Common myeloid progenitor, CD34-positive (primary cell): ENCODE measurements around the gene MEI4. TPM values are rescaled to one million over a fixed set of nuclear protein-coding genes. Genes with fewer than 3 reads are reported as not detected.

Experiments
- CTCF ChIA-PET: fragments of 350-600 bp; sonication (Branson Sonifier 250); formaldehyde crosslinking; loops from one replicate; lab custom pipeline; 2021; ENCODE audit warnings: antibody characterized with exemption; lab: Charles Lee
- POLR2A ChIA-PET: fragments of 350-600 bp; sonication (Branson Sonifier 250); formaldehyde crosslinking; loops from one replicate; lab custom pipeline; 2021; ENCODE audit warnings: antibody characterized with exemption; lab: Charles Lee
- DNase-seq, 3 donors: peaks; one replicate each; pipeline versions ENCODE4 v3.0.0 to v3.0.0-alpha.2; 2013
- H3K27ac ChIP-seq, 2 experiments: 1 replicate in 1 of 2; 2 replicates in 1 of 2; pipeline ENCODE4 v1.7.0; 2013; ENCODE audit warnings: inconsistent platforms in 2 of 2, low read length in 2 of 2, mild to moderate bottlenecking in 2 of 2, low read depth in 1 of 2, moderate library complexity in 1 of 2; ENCODE audit not compliant: severe bottlenecking in 2 of 2, insufficient read depth in 1 of 2, poor library complexity in 1 of 2
- H3K27me3 ChIP-seq, 5 experiments: replicated peaks in 2 of 5; 1 replicate in 3 of 5; 2 replicates in 2 of 5; pipeline versions ENCODE4 v1.6.1 to v1.7.0; 2013; ENCODE audit warnings: low read length in 4 of 5, mild to moderate bottlenecking in 2 of 5, moderate library complexity in 2 of 5, inconsistent platforms in 1 of 5; ENCODE audit not compliant: insufficient read depth in 5 of 5, control insufficient read depth in 4 of 5
- H3K36me3 ChIP-seq, 4 experiments: 1 replicate in 2 of 4; 2 replicates in 2 of 4; pipeline versions ENCODE4 v1.6.1 to v1.7.0; 2013; ENCODE audit warnings: low read length in 3 of 4, control low read depth in 1 of 4, mild to moderate bottlenecking in 1 of 4; ENCODE audit not compliant: control insufficient read depth in 4 of 4, insufficient read depth in 4 of 4
- H3K4me1 ChIP-seq, 4 experiments: 1 replicate in 3 of 4; 2 replicates in 1 of 4; pipeline versions ENCODE4 v1.6.1 to v1.7.1; 2013; ENCODE audit warnings: low read length in 3 of 4, mild to moderate bottlenecking in 3 of 4, control low read depth in 1 of 4, inconsistent platforms in 1 of 4, moderate library complexity in 1 of 4; ENCODE audit not compliant: control insufficient read depth in 4 of 4, insufficient read depth in 4 of 4; ENCODE audit errors: control extremely low read depth in 1 of 4
- H3K4me3 ChIP-seq, 7 experiments: 1 replicate in 4 of 7; 2 replicates in 3 of 7; pipeline versions ENCODE4 v1.5.1 to v1.7.0; 2013; ENCODE audit warnings: mild to moderate bottlenecking in 7 of 7, low read length in 6 of 7, moderate library complexity in 6 of 7, inconsistent platforms in 2 of 7, low read depth in 2 of 7, control low read depth in 1 of 7; ENCODE audit not compliant: insufficient read depth in 4 of 7, control insufficient read depth in 1 of 7; ENCODE audit errors: extremely low read depth in 1 of 7
- H3K9me3 ChIP-seq, 5 experiments: 1 replicate in 4 of 5; 2 replicates in 1 of 5; pipeline versions ENCODE4 v1.6.1 to v1.7.1; 2013; ENCODE audit warnings: low read length in 4 of 5, mild to moderate bottlenecking in 2 of 5, inconsistent platforms in 1 of 5, low read depth in 1 of 5, moderate library complexity in 1 of 5; ENCODE audit not compliant: control insufficient read depth in 4 of 5, insufficient read depth in 2 of 5; ENCODE audit errors: control extremely low read depth in 1 of 5
- WGBS: methylation state at CpG from one replicate; pipeline ENCODE4 v1.1.5; 2013; ENCODE audit not compliant: insufficient coverage; 5-methylcytosine and 5-hydroxymethylcytosine counted together
- polyA plus RNA-seq: library from polyadenylated mRNA; unstranded; fragments of 120-200 nt; gene quantifications from one replicate; pipeline ENCODE4 v1.2.1, GENCODE V29; 2013

MEI4 gene
- polyA plus RNA-seq, result 2.9 TPM

GRCh38 chr6:77652739-77653138 lies at the start of gene MEI4:
TSS of gene MEI4 (plus strand) at chr6:77653039. CDS start at chr6:77690672, 37,633 bp downstream.
- ChIA-PET CTCF (interaction anchor here (1.1 kb wide), 1 partner anchor 63 kb away, joined by 3 read pairs; no protein-coding TSS in a partner anchor), POLR2A (no interaction called here)
- no peak for DNase-seq
- H3K4me3 ChIP-seq, result no peak within 1 kb of the TSS
- H3K9me3 ChIP-seq, result no peaks in the 10 kb centered on the region
- peaks cover 0 to 13% (median 2%) of the 10 kb centered on the region in 4 experiments for H3K4me1 ChIP-seq
- no peaks in the 10 kb centered on the region for H3K27me3 ChIP-seq
- H3K27ac ChIP-seq, result no peak within 1 kb of the TSS
- no peaks in the 10 kb centered on the region for H3K36me3 ChIP-seq
- no CpG with 5 or more reads among the region's 2 CpGs for WGBS

DNA sequence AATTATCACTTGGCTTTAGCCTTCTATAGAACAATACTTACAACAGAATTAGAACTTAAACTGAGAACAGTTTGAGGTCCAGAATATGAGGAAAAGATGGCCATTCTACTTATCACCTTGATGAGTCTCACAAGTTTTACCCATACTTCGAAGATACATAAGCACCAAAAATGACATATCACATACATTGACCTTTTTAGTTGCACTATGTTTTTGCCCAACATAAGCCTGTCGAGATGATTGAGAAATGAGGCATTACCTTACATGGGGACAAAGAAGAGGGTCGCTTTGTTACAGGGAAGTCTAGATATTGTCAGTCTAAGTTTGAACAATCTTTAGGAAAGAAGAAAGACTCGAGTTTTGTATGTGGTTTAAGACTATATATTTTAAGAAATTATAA lies 48.4 kb upstream of the MEI4 start:
- no peaks in the 10 kb centered on the region for H3K27me3 ChIP-seq
- WGBS, result 87% methylated on average over 2 of the region's 4 CpGs
- H3K4me3 ChIP-seq, result no peak overlapping the region
- H3K36me3 ChIP-seq, result no peaks in the 10 kb centered on the region
- H3K4me1 ChIP-seq, result no peaks in the 10 kb centered on the region
- no peaks in the 10 kb centered on the region for H3K9me3 ChIP-seq
- no peak for DNase-seq
- H3K27ac ChIP-seq, result no peak overlapping the region
- ChIA-PET CTCF (no interaction called here), POLR2A (no interaction called here)

- no peaks in the 10 kb centered on the region for H3K36me3 ChIP-seq
- no peak overlapping the region for H3K4me3 ChIP-seq
- H3K9me3 ChIP-seq, result no peaks in the 10 kb centered on the region
- no peak for DNase-seq
- no peaks in the 10 kb centered on the region for H3K27me3 ChIP-seq
- ChIA-PET CTCF (no interaction called here), POLR2A (no interaction called here)
- no peak overlapping the region for H3K27ac ChIP-seq
- H3K4me1 ChIP-seq, result no peaks in the 10 kb centered on the region
- WGBS, result 100% methylated on average over 5 of the region's 5 CpGs
Measured at GRCh38 chr6:77607004-77607403, 45.8 kb upstream of the MEI4 start.

DNA sequence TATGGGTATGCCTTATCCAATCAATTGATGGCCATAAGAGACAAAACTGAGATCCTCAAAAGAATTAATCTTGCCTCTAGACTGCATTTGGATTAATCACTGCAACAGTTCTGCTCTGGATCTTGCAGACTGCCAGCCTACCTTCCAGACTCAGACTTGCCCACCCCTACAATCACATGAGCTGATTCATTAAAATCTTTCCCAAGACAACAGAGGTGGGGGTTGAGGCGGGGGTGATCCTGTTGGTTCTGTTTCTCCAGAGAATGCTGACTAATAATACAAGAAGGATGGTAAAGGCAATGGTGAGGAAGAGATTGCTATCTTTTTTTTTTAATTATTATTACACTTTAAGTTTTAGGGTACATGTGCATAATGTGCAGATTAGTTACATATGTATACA lies 43.7 kb upstream of the MEI4 start:
- no peaks in the 10 kb centered on the region for H3K36me3 ChIP-seq
- no peak for DNase-seq
- POLR2A ChIA-PET, result no interaction called here
- no CpG with 5 or more reads among the region's 1 CpG for WGBS
- no peak overlapping the region for H3K4me3 ChIP-seq
- H3K4me1 ChIP-seq, result no peaks in the 10 kb centered on the region
- no peaks in the 10 kb centered on the region for H3K9me3 ChIP-seq
- no peak overlapping the region for H3K27ac ChIP-seq
- CTCF ChIA-PET, result no interaction called here
- H3K27me3 ChIP-seq, result no peaks in the 10 kb centered on the region

GRCh38 chr6:77619114-77619513 lies 33.7 kb upstream of the MEI4 start:
- Histone ChIP-seq H3K36me3 (no peaks in the 10 kb centered on the region), H3K27me3 (no peaks in the 10 kb centered on the region), H3K4me3 (no peak overlapping the region), H3K4me1 (no peaks in the 10 kb centered on the region), H3K27ac (no peak overlapping the region), H3K9me3 (no peaks in the 10 kb centered on the region)
- 100% methylated on average over 1 of the region's 2 CpGs for WGBS
- POLR2A ChIA-PET, result no interaction called here
- DNase-seq, result no peak
- CTCF ChIA-PET, result interaction anchor here (0.9 to 1.9 kb wide), 3 partner anchors 12 to 21 kb away, joined by 3 to 5 read pairs (median 4); no protein-coding TSS in a partner anchor

GRCh38 chr6:77620278-77620882 lies 32.5 kb upstream of the MEI4 start:
- no CpG with 5 or more reads among the region's 1 CpG for WGBS
- no peaks in the 10 kb centered on the region for H3K9me3 ChIP-seq
- no peak overlapping the region for H3K4me3 ChIP-seq
- ChIA-PET POLR2A (interaction anchor here (0.7 kb wide), 1 partner anchor 152 kb away, joined by 4 read pairs; no protein-coding TSS in a partner anchor), CTCF (interaction anchor here (0.6 to 1.9 kb wide), 6 partner anchors 11 to 1913 kb away, joined by 3 to 5 read pairs (median 4); no protein-coding TSS in a partner anchor)
- H3K4me1 ChIP-seq, result no peaks in the 10 kb centered on the region
- H3K27me3 ChIP-seq, result no peaks in the 10 kb centered on the region
- no peaks in the 10 kb centered on the region for H3K36me3 ChIP-seq
- peak; percentile 6 to 31 (median 30) for DNase-seq
- no peak overlapping the region for H3K27ac ChIP-seq

GRCh38 chr6:77624515-77624914 lies 28.3 kb upstream of the MEI4 start:
- H3K27ac ChIP-seq, result no peak overlapping the region
- DNase-seq, result no peak
- H3K27me3 ChIP-seq, result no peaks in the 10 kb centered on the region
- no peak overlapping the region for H3K4me3 ChIP-seq
- no peaks in the 10 kb centered on the region for H3K36me3 ChIP-seq
- no peaks in the 10 kb centered on the region for H3K4me1 ChIP-seq
- ChIA-PET POLR2A (no interaction called here), CTCF (no interaction called here)
- WGBS, result no CpG with 5 or more reads among the region's 5 CpGs
- peaks cover 0 to 5% (median 0%) of the 10 kb centered on the region in 5 experiments for H3K9me3 ChIP-seq
